Caki2 (cell line): Measurements from ENCODE around the gene DMXL1. TPM values are rescaled to one million over a fixed set of nuclear protein-coding genes. Genes with fewer than 3 reads are reported as not detected.
"Not testable (repeated sequence)": the region's sequence is repeated elsewhere in the genome, so short reads cannot be mapped to it uniquely, and the experiment has no call there.

Experiments
- DNase-seq: peaks from one replicate; pipeline ENCODE4 v3.0.0-alpha.2; 2015; ENCODE audit warnings: low read depth
- in situ Hi-C: cut with HindIII; loops from 2 replicates; pipeline ENCODE4 v1.10.0; 2016; ENCODE audit warnings: low sequenced_read_pairs, low pct_unique_long_range_greater_than_20kb, mixed read lengths
- total RNA-seq: library from RNA; depleted of rRNA; stranded (reverse); fragments of >200 nt; shearing (Covaris generic); gene quantifications from 2 replicates; pipeline ENCODE4 v1.2.3, GENCODE V29; 2014; ENCODE audit warnings: low replicate concordance

The DMXL1 gene
- total RNA-seq, 1 experiment from 2014 or later = 15.7 TPM

GRCh38 chr5:119177226-119177625 is 106.3 kb downstream of the DMXL1 start:
- in situ Hi-C loops = no loop called here

GRCh38 chr5:119178435-119178834 is 107.5 kb downstream of the DMXL1 start:
- in situ Hi-C loops = no loop called here
- no peak for DNase-seq

More at GRCh38 chr5:119177226-119177625, 106.3 kb downstream of the DMXL1 start:
- DNase-seq = no peak

- in situ Hi-C loops = no loop called here
- no peak for DNase-seq
Measured at GRCh38 chr5:119179857-119180641, 109.2 kb downstream of the DMXL1 start.

- DNase-seq, in situ Hi-C loops: not testable (repeated sequence)
Measured at GRCh38 chr5:119185512-119185911, 114.6 kb downstream of the DMXL1 start.

GRCh38 chr5:119187776-119188529 is 117.1 kb downstream of the DMXL1 start:
- in situ Hi-C loops = no loop called here
- no peak for DNase-seq

GRCh38 chr5:119190470-119191095 is 119.7 kb downstream of the DMXL1 start:
- in situ Hi-C loops = no loop called here
- no peak for DNase-seq

- DNase-seq = no peak
- in situ Hi-C loops = no loop called here
Measured at GRCh38 chr5:119191944-119192343, 121.1 kb downstream of the DMXL1 start.

- no peak for DNase-seq
- in situ Hi-C loops = no loop called here
Measured at GRCh38 chr5:119200795-119201194, 129.9 kb downstream of the DMXL1 start.

- in situ Hi-C loops = no loop called here
Measured at GRCh38 chr5:119207105-119207504, 136.2 kb downstream of the DMXL1 start.

GRCh38 chr5:119212026-119212425 is 141.1 kb downstream of the DMXL1 start:
- in situ Hi-C loops = no loop called here
- DNase-seq = no peak

More at GRCh38 chr5:119207105-119207504, 136.2 kb downstream of the DMXL1 start:
- DNase-seq = no peak

GRCh38 chr5:119212676-119213075 is 141.8 kb downstream of the DMXL1 start:
- DNase-seq = no peak
- in situ Hi-C loops = no loop called here

GRCh38 chr5:119217183-119217582 is 146.3 kb downstream of the DMXL1 start:
- DNase-seq = no peak
- in situ Hi-C loops = no loop called here

- no peak for DNase-seq
- in situ Hi-C loops = no loop called here
Measured at GRCh38 chr5:119218830-119219782, 148.2 kb downstream of the DMXL1 start.

- no peak for DNase-seq
- in situ Hi-C loops = no loop called here
Measured at GRCh38 chr5:119220576-119221197, 149.8 kb downstream of the DMXL1 start.

GRCh38 chr5:119221330-119221729 is 150.4 kb downstream of the DMXL1 start:
- no peak for DNase-seq
- in situ Hi-C loops = no loop called here

- DNase-seq = no peak
- in situ Hi-C loops = no loop called here
Measured at GRCh38 chr5:119229950-119230349, 159.1 kb downstream of the DMXL1 start.

GRCh38 chr5:119238265-119239118 is 167.6 kb downstream of the DMXL1 start:
- in situ Hi-C loops = no loop called here

More at GRCh38 chr5:119238265-119239118, 167.6 kb downstream of the DMXL1 start:
- DNase-seq = no peak
